Psoas muscle (tissue), 8 donors: ENCODE data around the gene VANGL1. TPM values are rescaled to one million over a fixed set of nuclear protein-coding genes. Genes with fewer than 3 reads are reported as not detected.
A peak's percentile ranks its signal among the peaks of the same experiment; 100 is the strongest.

Experiments
- ATAC-seq, 4 donors: fragments of 200-7000 bp; cut with Tn5 transposase; one replicate each; pipeline ENCODE4 v1.9.1; 2020; ENCODE audit warnings: moderate library complexity in 3 of 4, mild to moderate bottlenecking in 2 of 4
- DNase-seq, 2 donors: peaks; one replicate each; pipeline ENCODE4 v3.0.0-alpha.2; 2020
- H3K27ac ChIP-seq: fragments of 200-600 bp; one replicate; pipeline ENCODE4 v1.8.0; 2022
- H3K27me3 ChIP-seq, 3 donors: fragments of 200-600 bp in 1 of 3; one replicate each; pipeline versions ENCODE4 v1.6.1 to v1.8.0; 2013 to 2022; ENCODE audit warnings: low read length in 2 of 3, mild to moderate bottlenecking in 2 of 3, moderate library complexity in 1 of 3; ENCODE audit not compliant: insufficient read depth in 3 of 3
- H3K36me3 ChIP-seq, 2 donors: fragments of 200-600 bp in 1 of 2; one replicate each; pipeline versions ENCODE4 v1.6.1 to v1.8.0; 2013 to 2022; ENCODE audit warnings: low read depth in 1 of 2, mild to moderate bottlenecking in 1 of 2, moderate library complexity in 1 of 2; ENCODE audit not compliant: insufficient read depth in 1 of 2
- H3K4me1 ChIP-seq: fragments of 200-600 bp; one replicate; pipeline ENCODE4 v1.8.0; 2022
- H3K4me3 ChIP-seq: fragments of 200-600 bp; one replicate; pipeline ENCODE4 v1.8.0; 2022; ENCODE audit warnings: mild to moderate bottlenecking
- H3K9me3 ChIP-seq: fragments of 200-600 bp; one replicate; pipeline ENCODE4 v1.8.0; 2022
- WGBS, 3 donors: extraction: QIAGEN DNeasy Blood & Tissue Kit; methylation state at CpG; one replicate each; pipeline versions ENCODE4 v1.1.6 to v1.1.7; 2013; 5-methylcytosine and 5-hydroxymethylcytosine counted together
- intact Hi-C, 2 donors: fragments of 100-400 bp; cut with DNase I; formaldehyde crosslinking; loops; one replicate each; pipeline versions ENCODE4 v1.11.0 to v1.14.2; 2022
- polyA plus RNA-seq, 3 donors: library from polyadenylated mRNA; stranded (reverse); fragments of 200-250 nt; gene quantifications; one replicate each; pipeline ENCODE4 v1.2.3, GENCODE V29; 2013
- total RNA-seq, 4 donors: library from RNA; stranded (reverse); fragmentation: NEBNext Ultra II Directional in 2 of 4; extraction: Animal tissue kit (Norgen Biotek cat#: 25700) in 2 of 4; gene quantifications; one replicate each; pipeline versions ENCODE4 v1.2.1 to v1.2.4, GENCODE V29; 2021 to 2023
- TF ChIP-seq, protein P1 (sequence below): fragments of 200-600 bp; IDR thresholded peaks from one replicate; pipeline ENCODE4 v1.8.0; 2022; ENCODE audit warnings: antibody characterized with exemption
- donor health status: healthy with polysubstance abuse.
- donor health status: DM: no; HTN: no; CAD: no; lungs with moderate emphysema.
- donor health status: Bipolar disorder and iron deficiency.
- donor health status: healthy.
- donor health status: DM: yes; HTN: yes; CAD: no.
- donor health status: DM: no; HTN: no; CAD: no.
- donor health status: DM: no; HTN: no; CAD: no.
- donor health status: DM: yes; HTN: yes; CAD: no.

The VANGL1 gene
- total and polyA plus RNA-seq, 7 donors: 0.48 to 2.4 (median 1.2) TPM

DNA sequence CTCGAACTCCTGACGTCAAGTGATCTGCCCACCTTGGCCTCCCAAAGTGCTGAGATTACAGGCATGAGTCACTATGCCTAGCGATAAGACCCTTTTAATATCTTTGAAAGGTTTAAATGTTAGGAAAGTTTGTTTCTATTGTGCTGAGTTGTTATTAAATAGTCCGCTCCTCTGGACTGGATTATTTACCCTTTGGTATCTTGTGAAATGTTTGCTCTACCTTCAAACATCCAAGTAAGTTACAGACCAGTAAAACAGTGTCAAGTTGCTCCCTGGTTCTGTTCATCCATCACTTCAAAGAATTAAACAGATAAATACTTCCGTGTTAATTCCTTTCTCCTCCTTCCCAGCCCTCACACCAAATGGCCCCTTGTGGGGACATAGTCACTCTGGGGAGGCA, 82.0 kb downstream of the VANGL1 start:
- ATAC-seq: no peak
- TF ChIP-seq, protein P1, sequence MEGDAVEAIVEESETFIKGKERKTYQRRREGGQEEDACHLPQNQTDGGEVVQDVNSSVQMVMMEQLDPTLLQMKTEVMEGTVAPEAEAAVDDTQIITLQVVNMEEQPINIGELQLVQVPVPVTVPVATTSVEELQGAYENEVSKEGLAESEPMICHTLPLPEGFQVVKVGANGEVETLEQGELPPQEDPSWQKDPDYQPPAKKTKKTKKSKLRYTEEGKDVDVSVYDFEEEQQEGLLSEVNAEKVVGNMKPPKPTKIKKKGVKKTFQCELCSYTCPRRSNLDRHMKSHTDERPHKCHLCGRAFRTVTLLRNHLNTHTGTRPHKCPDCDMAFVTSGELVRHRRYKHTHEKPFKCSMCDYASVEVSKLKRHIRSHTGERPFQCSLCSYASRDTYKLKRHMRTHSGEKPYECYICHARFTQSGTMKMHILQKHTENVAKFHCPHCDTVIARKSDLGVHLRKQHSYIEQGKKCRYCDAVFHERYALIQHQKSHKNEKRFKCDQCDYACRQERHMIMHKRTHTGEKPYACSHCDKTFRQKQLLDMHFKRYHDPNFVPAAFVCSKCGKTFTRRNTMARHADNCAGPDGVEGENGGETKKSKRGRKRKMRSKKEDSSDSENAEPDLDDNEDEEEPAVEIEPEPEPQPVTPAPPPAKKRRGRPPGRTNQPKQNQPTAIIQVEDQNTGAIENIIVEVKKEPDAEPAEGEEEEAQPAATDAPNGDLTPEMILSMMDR: no peak
- WGBS, 3 donors: 87 to 92% (median 88%) methylated on average over 5 of the region's 5 CpGs

DNA sequence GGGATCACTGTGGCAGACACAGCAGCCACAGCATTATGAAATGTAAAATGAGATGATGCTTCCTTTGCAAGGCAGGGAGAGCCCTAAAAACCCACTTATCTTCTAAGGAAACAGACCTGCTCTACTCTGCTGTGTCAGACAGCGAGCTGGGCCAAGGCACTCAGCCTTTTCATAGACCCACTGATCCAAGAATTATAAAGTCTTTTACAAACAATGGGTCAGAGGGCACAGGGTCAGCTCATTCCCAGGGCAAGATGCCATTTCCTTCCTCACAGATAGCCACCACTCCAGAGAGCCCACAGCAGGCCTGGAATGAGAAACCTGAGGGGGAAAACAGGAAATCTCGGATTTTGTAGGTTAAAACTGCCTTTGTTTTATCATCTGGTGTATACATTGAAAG, 83.8 kb downstream of the VANGL1 start:
- WGBS, 3 donors: 69 to 85% (median 78%) methylated on average over 2 of the region's 2 CpGs

More for the DNA sequence above, 82.0 kb downstream of the VANGL1 start:
- intact Hi-C loops: no loop called here
- peaks cover 6% of the 10 kb centered on the region for H3K4me1 ChIP-seq
- DNase-seq: no peak
- no peak overlapping the region for H3K4me3 ChIP-seq
- no peak overlapping the region for H3K27ac ChIP-seq
- H3K9me3 ChIP-seq: no peaks in the 10 kb centered on the region
- H3K27me3 ChIP-seq: no peaks in the 10 kb centered on the region
- peaks cover under 1 to 62% of the 10 kb centered on the region in 2 donors for H3K36me3 ChIP-seq

DNA sequence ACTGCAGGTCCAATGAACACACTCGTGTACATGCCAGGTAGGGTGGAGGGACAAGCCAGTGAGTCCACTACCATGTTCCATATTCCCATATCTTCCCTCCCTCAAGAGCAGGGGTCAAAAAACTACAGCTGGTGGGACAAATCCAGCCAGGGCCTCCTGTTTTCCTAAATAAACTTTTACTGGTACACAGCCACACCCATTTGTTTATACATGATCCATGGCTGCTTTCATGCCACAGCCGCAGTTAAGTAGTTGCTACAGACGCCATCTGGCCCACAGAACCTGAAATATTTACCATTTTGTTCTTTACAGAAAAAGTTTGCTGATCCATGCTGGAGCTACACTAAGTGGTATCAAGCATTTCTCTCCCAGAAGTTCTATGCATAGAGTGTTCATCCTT, 84.4 kb downstream of the VANGL1 start:
- DNase-seq (no peak), ATAC-seq (no peak)
- Histone ChIP-seq H3K27ac (no peak overlapping the region), H3K36me3 (peaks cover 2 to 64% of the 10 kb centered on the region in 2 donors), H3K27me3 (no peaks in the 10 kb centered on the region), H3K9me3 (no peaks in the 10 kb centered on the region), H3K4me1 (peaks cover 6% of the 10 kb centered on the region), H3K4me3 (no peak overlapping the region)
- intact Hi-C loops: no loop called here
- WGBS, 3 donors: 76 to 91% (median 84%) methylated on average over 3 of the region's 3 CpGs
- TF ChIP-seq, protein P1: no peak

More for the DNA sequence above, 83.8 kb downstream of the VANGL1 start:
- TF ChIP-seq, protein P1: no peak
- Histone ChIP-seq H3K9me3 (no peaks in the 10 kb centered on the region), H3K4me1 (peaks cover 6% of the 10 kb centered on the region), H3K36me3 (peaks cover 0 to 66% of the 10 kb centered on the region in 2 donors), H3K27ac (no peak overlapping the region), H3K4me3 (no peak overlapping the region), H3K27me3 (no peaks in the 10 kb centered on the region)
- no peak for ATAC-seq
- no peak for DNase-seq
- intact Hi-C loops: no loop called here

DNA sequence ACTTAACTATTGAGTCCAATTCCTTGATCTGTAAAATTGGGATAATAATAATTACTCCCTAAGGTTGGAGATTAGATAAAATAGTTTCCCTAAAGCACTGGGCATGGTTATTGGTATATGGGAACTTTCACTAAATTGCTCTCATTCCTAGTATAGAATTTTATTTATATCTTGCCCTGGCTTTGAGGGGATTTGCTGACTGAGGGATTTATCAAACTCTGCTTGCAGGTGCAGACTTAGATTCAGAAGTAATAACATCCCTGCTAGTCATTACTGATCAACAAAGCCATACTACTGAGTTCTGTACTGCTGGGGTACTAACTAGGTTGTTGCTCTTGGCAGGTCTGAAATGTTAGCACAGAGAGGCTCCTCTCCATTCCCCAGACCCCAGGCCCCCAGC, 84.8 kb downstream of the VANGL1 start:
- TF ChIP-seq, protein P1: no peak
- H3K36me3 ChIP-seq: peaks cover 6 to 60% of the 10 kb centered on the region in 2 donors
- no peak overlapping the region for H3K27ac ChIP-seq
- no peaks in the 10 kb centered on the region for H3K27me3 ChIP-seq
- intact Hi-C loops: no loop called here
- DNase-seq (no peak), ATAC-seq (no peak)
- no peak overlapping the region for H3K4me3 ChIP-seq
- peaks cover 6% of the 10 kb centered on the region for H3K4me1 ChIP-seq
- no peaks in the 10 kb centered on the region for H3K9me3 ChIP-seq

DNA sequence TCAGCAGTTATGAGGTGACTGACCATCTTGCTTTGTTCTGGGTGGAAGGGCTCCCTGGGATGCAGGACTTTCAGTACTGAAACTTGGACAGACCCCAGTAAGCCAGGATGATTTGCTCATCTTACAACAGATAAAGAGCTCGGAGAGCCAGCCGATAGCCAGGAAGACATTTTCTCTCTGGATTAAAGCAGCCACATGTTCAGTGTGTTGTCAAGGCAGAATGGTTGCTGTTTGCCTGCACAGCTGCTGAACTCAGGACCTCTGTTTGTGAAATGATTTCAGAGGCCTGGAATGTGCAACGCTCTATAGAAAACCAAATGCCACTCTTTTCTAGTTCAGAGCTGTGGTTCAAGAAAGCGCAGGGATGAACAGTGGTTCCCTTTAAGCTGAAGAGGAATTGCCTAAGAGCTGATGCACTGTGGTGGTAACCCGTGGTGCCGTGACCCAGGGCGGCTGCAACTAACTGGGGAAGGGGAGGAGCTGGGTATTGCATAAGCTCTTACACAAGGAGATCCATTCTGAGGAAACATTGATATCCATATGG, 86.0 kb downstream of the VANGL1 start:
- DNase-seq (peak; percentile 56 to 73), ATAC-seq (peak; percentile 75 to 82 (median 76))
- TF ChIP-seq, protein P1: no peak
- intact Hi-C loops: no loop called here
- 41 to 49% (median 45%) methylated on average over 7 of the region's 7 CpGs for WGBS, 3 donors
- Histone ChIP-seq H3K36me3 (peaks cover 7 to 64% of the 10 kb centered on the region in 2 donors), H3K4me1 (peaks cover 6% of the 10 kb centered on the region), H3K27me3 (no peaks in the 10 kb centered on the region), H3K4me3 (no peak overlapping the region), H3K27ac (peak overlapping the region; percentile 68), H3K9me3 (no peaks in the 10 kb centered on the region)
